GM19239 (cell line): ENCODE data around the gene SH3GL3.

Experiments
- DNase-seq: peaks from one replicate; pipeline ENCODE4 v3.0.0; 2011; ENCODE audit warnings: low spot score; ENCODE audit not compliant: insufficient read length
- FAIRE-seq: peaks from 2 replicates; lab custom pipeline; 2011; peaks lifted over from hg19 to GRCh38; lab: Jason Lieb, UNC

Gene SH3GL3

GRCh38 chr15:83458381-83458780, 11.2 kb downstream of the SH3GL3 start:
- FAIRE-seq, result no peak
- no peak for DNase-seq

- no peak for DNase-seq
- no peak for FAIRE-seq
These were observed 14.9 kb downstream of the SH3GL3 start for GRCh38 chr15:83462026-83462425.

GRCh38 chr15:83462953-83463433, 15.9 kb downstream of the SH3GL3 start:
- DNase-seq (no peak), FAIRE-seq (no peak)

GRCh38 chr15:83470887-83471286, 23.7 kb downstream of the SH3GL3 start:
- FAIRE-seq (no peak), DNase-seq (no peak)

- DNase-seq (no peak), FAIRE-seq (no peak)
These were observed 24.2 kb downstream of the SH3GL3 start for GRCh38 chr15:83471307-83471866.

GRCh38 chr15:83472151-83472550, 25.0 kb downstream of the SH3GL3 start:
- FAIRE-seq, result no peak
- DNase-seq, result no peak

GRCh38 chr15:83472797-83473196, 25.7 kb downstream of the SH3GL3 start:
- FAIRE-seq, result no peak
- no peak for DNase-seq

- FAIRE-seq (no peak), DNase-seq (no peak)
These were observed 27.4 kb downstream of the SH3GL3 start for GRCh38 chr15:83474578-83474977.

GRCh38 chr15:83475551-83475950, 28.4 kb downstream of the SH3GL3 start:
- no peak for DNase-seq
- FAIRE-seq, result no peak

GRCh38 chr15:83476066-83476465, 28.9 kb downstream of the SH3GL3 start:
- DNase-seq (no peak), FAIRE-seq (no peak)

- FAIRE-seq (no peak), DNase-seq (no peak)
These were observed 29.6 kb downstream of the SH3GL3 start for GRCh38 chr15:83476708-83477107.

- no peak for FAIRE-seq
These were observed 30.1 kb downstream of the SH3GL3 start for GRCh38 chr15:83477172-83477807.

GRCh38 chr15:83477808-83478537, 30.8 kb downstream of the SH3GL3 start:
- no peak for DNase-seq
- FAIRE-seq, result no peak

More at GRCh38 chr15:83477172-83477807, 30.1 kb downstream of the SH3GL3 start:
- DNase-seq, result no peak

GRCh38 chr15:83483612-83484011, 36.5 kb downstream of the SH3GL3 start:
- FAIRE-seq (no peak), DNase-seq (no peak)

GRCh38 chr15:83484636-83485035, 37.5 kb downstream of the SH3GL3 start:
- FAIRE-seq, result no peak

GRCh38 chr15:83486363-83486762, 39.2 kb downstream of the SH3GL3 start:
- DNase-seq, result no peak
- no peak for FAIRE-seq

More at GRCh38 chr15:83484636-83485035, 37.5 kb downstream of the SH3GL3 start:
- no peak for DNase-seq

- DNase-seq, result no peak
- FAIRE-seq, result no peak
These were observed 40.4 kb downstream of the SH3GL3 start for GRCh38 chr15:83487519-83487918.

- no peak for FAIRE-seq
These were observed 42.5 kb downstream of the SH3GL3 start for GRCh38 chr15:83489690-83490089.

GRCh38 chr15:83491486-83491885, 44.3 kb downstream of the SH3GL3 start:
- DNase-seq, result no peak
- FAIRE-seq, result no peak

More at GRCh38 chr15:83489690-83490089, 42.5 kb downstream of the SH3GL3 start:
- DNase-seq, result no peak

- DNase-seq (no peak), FAIRE-seq (no peak)
These were observed 49.6 kb downstream of the SH3GL3 start for GRCh38 chr15:83496766-83497165.

- DNase-seq, result no peak
- FAIRE-seq, result no peak
These were observed 51.2 kb downstream of the SH3GL3 start for GRCh38 chr15:83498374-83498773.
